Sigmoid colon (tissue), 4 donors: ENCODE data around the gene TMEM204.

Experiments used
- POLR2A ChIP-seq, 2 donors: fragments of 450-650 bp; IDR thresholded peaks; one replicate each; pipeline ENCODE4 v1.6.1; 2016; ENCODE audit warnings: antibody characterized with exemption in 2 of 2, mild to moderate bottlenecking in 2 of 2, moderate library complexity in 2 of 2
- POLR2AphosphoS5 ChIP-seq, 4 donors: sonication (generic); formaldehyde crosslinking; IDR thresholded peaks; one replicate each; pipeline ENCODE4 v1.6.1; 2017; ENCODE audit warnings: antibody characterized with exemption in 4 of 4
- TF ChIP-seq, protein P1 (sequence below), 4 experiments: fragments of 450-650 bp in 3 of 4; fragments of 200-600 bp in 1 of 4; IDR thresholded peaks; one replicate each; pipeline ENCODE4 v1.5.1; 2016 to 2019; ENCODE audit warnings: antibody characterized with exemption in 4 of 4, mild to moderate bottlenecking in 3 of 4, moderate library complexity in 2 of 4

DNA sequence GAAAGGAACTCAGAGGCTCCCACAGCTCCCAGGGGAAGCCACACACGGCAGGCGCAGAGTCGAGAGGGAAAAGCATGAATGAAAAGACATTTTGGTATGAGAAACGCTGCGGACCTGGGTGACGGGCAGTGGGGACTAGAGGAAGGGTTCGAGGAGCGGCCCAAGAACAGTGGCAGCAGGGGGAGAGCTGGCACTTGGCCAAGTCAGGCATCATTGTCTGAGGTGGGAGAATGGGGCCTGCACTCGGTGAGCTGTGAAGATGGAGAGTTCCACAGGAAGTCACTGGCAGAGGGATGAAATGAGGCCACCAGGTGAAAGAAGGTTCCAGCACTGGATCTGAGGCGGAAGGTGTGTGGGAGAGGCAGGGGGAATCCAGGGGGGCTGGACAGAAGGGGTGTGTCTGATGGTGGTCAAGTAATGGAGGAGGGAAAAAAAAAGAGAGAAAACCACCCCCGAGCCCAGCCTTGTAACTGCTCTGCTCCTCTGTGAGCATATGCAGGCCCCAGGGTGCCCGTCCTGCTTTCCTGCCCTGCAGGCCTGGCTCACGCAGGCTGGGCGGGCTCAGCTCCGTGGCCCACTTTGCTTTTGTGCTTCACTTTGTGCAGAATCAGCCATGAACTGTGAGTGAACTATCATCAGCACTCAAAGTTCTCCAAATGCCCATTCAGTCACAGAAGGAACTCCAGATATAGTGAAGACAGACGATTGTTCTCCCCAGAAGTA lies 31.8 kb downstream of the TMEM204 start:
- TF ChIP-seq, protein P1, sequence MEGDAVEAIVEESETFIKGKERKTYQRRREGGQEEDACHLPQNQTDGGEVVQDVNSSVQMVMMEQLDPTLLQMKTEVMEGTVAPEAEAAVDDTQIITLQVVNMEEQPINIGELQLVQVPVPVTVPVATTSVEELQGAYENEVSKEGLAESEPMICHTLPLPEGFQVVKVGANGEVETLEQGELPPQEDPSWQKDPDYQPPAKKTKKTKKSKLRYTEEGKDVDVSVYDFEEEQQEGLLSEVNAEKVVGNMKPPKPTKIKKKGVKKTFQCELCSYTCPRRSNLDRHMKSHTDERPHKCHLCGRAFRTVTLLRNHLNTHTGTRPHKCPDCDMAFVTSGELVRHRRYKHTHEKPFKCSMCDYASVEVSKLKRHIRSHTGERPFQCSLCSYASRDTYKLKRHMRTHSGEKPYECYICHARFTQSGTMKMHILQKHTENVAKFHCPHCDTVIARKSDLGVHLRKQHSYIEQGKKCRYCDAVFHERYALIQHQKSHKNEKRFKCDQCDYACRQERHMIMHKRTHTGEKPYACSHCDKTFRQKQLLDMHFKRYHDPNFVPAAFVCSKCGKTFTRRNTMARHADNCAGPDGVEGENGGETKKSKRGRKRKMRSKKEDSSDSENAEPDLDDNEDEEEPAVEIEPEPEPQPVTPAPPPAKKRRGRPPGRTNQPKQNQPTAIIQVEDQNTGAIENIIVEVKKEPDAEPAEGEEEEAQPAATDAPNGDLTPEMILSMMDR (IDR thresholded peaks at IDR 0.05), result no peak
- peak in 1 of 4 donors; percentile 26 for TF ChIP-seq POLR2AphosphoS5 (IDR thresholded peaks at IDR 0.05)
- TF ChIP-seq POLR2A (IDR thresholded peaks at IDR 0.05), result no peak
